NCI-H774 (cell line): ENCODE data around the gene SEC24D.

Source experiments
- DNase-seq: peaks from one replicate; lab custom pipeline; 2025; lab: John Stamatoyannopoulos, UW

Gene SEC24D

GRCh38 chr4:118842055-118842454 lies 6.1 kb upstream of the SEC24D start:
- no peak for DNase-seq

- DNase-seq: no peak
Observed at GRCh38 chr4:118839221-118839927, 3.4 kb upstream of the SEC24D start.

- no peak for DNase-seq
Observed at GRCh38 chr4:118837121-118837507, 1.2 kb upstream of the SEC24D start.

- DNase-seq: no peak
Observed at GRCh38 chr4:118836301-118837120, 585 bp upstream of the SEC24D start.

- no peak for DNase-seq
Observed at GRCh38 chr4:118834960-118835569, 861 bp downstream of the SEC24D start.

GRCh38 chr4:118834070-118834469 lies 1.9 kb downstream of the SEC24D start:
- no peak for DNase-seq

- no peak for DNase-seq
Observed at GRCh38 chr4:118833192-118833820, 2.6 kb downstream of the SEC24D start.

- DNase-seq: no peak
Observed at GRCh38 chr4:118829107-118829506, 6.8 kb downstream of the SEC24D start.

GRCh38 chr4:118826723-118827444 lies 9.0 kb downstream of the SEC24D start:
- DNase-seq: no peak

GRCh38 chr4:118825799-118826198 lies 10.1 kb downstream of the SEC24D start:
- no peak for DNase-seq

GRCh38 chr4:118824141-118824540 lies 11.8 kb downstream of the SEC24D start:
- no peak for DNase-seq

- DNase-seq: no peak
Observed at GRCh38 chr4:118823471-118823870, 12.5 kb downstream of the SEC24D start.

- DNase-seq: no peak
Observed at GRCh38 chr4:118821590-118822293, 14.2 kb downstream of the SEC24D start.

GRCh38 chr4:118817178-118817930 lies 18.6 kb downstream of the SEC24D start:
- DNase-seq: no peak

GRCh38 chr4:118816538-118817177 lies 19.3 kb downstream of the SEC24D start:
- no peak for DNase-seq

- DNase-seq: no peak
Observed at GRCh38 chr4:118814891-118815290, 21.0 kb downstream of the SEC24D start.

GRCh38 chr4:118814058-118814457 lies 21.9 kb downstream of the SEC24D start:
- no peak for DNase-seq

- DNase-seq: no peak
Observed at GRCh38 chr4:118813561-118813960, 22.4 kb downstream of the SEC24D start.

GRCh38 chr4:118811832-118812231 lies 24.1 kb downstream of the SEC24D start:
- DNase-seq: no peak
